ENCODE data around the gene TAF6.

TAF6 gene

GRCh38 chr7:100065452-100066186 lies 53.5 kb downstream of the TAF6 start:
- DNase-seq (ENCODE audit: low read depth): no peak

GRCh38 chr7:100064162-100064561 lies 55.0 kb downstream of the TAF6 start:
- DNase-seq (ENCODE audit: low read depth): no peak

- DNase-seq (ENCODE audit: low read depth): no peak
These were observed 55.8 kb downstream of the TAF6 start for GRCh38 chr7:100063376-100063775.

- no peak for DNase-seq (ENCODE audit: low read depth)
These were observed 57.5 kb downstream of the TAF6 start for GRCh38 chr7:100061518-100062193.

- no peak for DNase-seq (ENCODE audit: low read depth)
These were observed 59.9 kb downstream of the TAF6 start for GRCh38 chr7:100059251-100059739.
